IMR-90 (cell line): ENCODE measurements around the gene CLBA1. TPM values are rescaled to one million over a fixed set of nuclear protein-coding genes. Genes with fewer than 3 reads are reported as not detected.

Source experiments
- ATAC-seq: fragments of 200-7000 bp; cut with Tn5 transposase; 2 replicates; pipeline ENCODE4 v1.9.1; 2020; ENCODE audit warnings: low read depth, mild to moderate bottlenecking, moderate library complexity
- BruUV-seq: library from RNA; stranded (reverse); fragments of 400-500 nt; replicated peaks from 2 replicates; lab custom pipeline; 2021; lab: Mats Ljungman, UMichigan
- CTCF ChIA-PET: fragments of 300-600 bp; formaldehyde crosslinking; extraction: SDS; loops from one replicate; lab custom pipeline; 2021; ENCODE audit warnings: antibody characterized with exemption; lab: Yijun Ruan, JAX
- POLR2A ChIA-PET: fragments of 300-600 bp; sonication (Branson Sonifier 250); formaldehyde crosslinking; loops from one replicate; lab custom pipeline; 2022; ENCODE audit warnings: antibody characterized with exemption; ENCODE audit not compliant: unreplicated experiment; lab: Charles Lee
- DNase-seq: peaks from one replicate; pipeline ENCODE4 v3.0.0; 2013
- H2AFZ ChIP-seq: replicated peaks from 2 replicates; pipeline ENCODE3; 2013; ENCODE audit warnings: low read length, mild to moderate bottlenecking; ENCODE audit not compliant: poor library complexity
- H2AK5ac ChIP-seq: 2 replicates; pipeline ENCODE4 v1.6.1; 2013; ENCODE audit warnings: low read depth, low read length, inconsistent platforms
- H2AK9ac ChIP-seq: replicated peaks from 2 replicates; pipeline ENCODE3; 2013; ENCODE audit warnings: mild to moderate bottlenecking, low read depth, low read length, moderate library complexity; ENCODE audit not compliant: poor library complexity
- H2BK120ac ChIP-seq: 2 replicates; pipeline ENCODE4 v1.6.1; 2013; ENCODE audit warnings: low read depth, low read length, inconsistent platforms
- H2BK15ac ChIP-seq: 3 replicates; pipeline ENCODE4 v1.6.1; 2013; ENCODE audit warnings: low read depth, low read length, inconsistent platforms
- H2BK20ac ChIP-seq: 2 replicates; pipeline ENCODE4 v1.6.1; 2013; ENCODE audit warnings: low read depth, mild to moderate bottlenecking, inconsistent platforms, low read length, moderate library complexity
- H2BK5ac ChIP-seq: 2 replicates; pipeline ENCODE4 v1.6.1; 2013; ENCODE audit warnings: mild to moderate bottlenecking, low read depth, low read length, inconsistent platforms; ENCODE audit not compliant: poor library complexity, severe bottlenecking
- H3K14ac ChIP-seq: replicated peaks from 2 replicates; pipeline ENCODE4 v1.6.1; 2013; ENCODE audit warnings: low read depth, low read length, inconsistent platforms
- H3K18ac ChIP-seq: 2 replicates; pipeline ENCODE4 v1.6.1; 2013; ENCODE audit warnings: low read depth, low read length, control low read depth
- H3K23ac ChIP-seq: 2 replicates; pipeline ENCODE4 v1.6.1; 2013; ENCODE audit warnings: low read depth, low read length, inconsistent platforms
- H3K27ac ChIP-seq: 2 replicates; pipeline ENCODE4 v1.5.1; 2013; ENCODE audit warnings: mild to moderate bottlenecking, control low read depth, low read length; ENCODE audit not compliant: insufficient read depth
- H3K27me3 ChIP-seq: 2 replicates; pipeline ENCODE4 v1.6.1; 2013; ENCODE audit warnings: low read length; ENCODE audit not compliant: control insufficient read depth, insufficient read depth
- H3K36me3 ChIP-seq: 2 replicates; pipeline ENCODE4 v1.6.1; 2013; ENCODE audit warnings: low read length, mixed read lengths; ENCODE audit not compliant: control insufficient read depth, insufficient read depth
- H3K4ac ChIP-seq: 2 replicates; pipeline ENCODE4 v1.6.1; 2013; ENCODE audit warnings: low read depth, low read length, inconsistent platforms
- H3K4me1 ChIP-seq: 2 replicates; pipeline ENCODE4 v1.6.1; 2013; ENCODE audit warnings: low read length, mixed read lengths; ENCODE audit not compliant: control insufficient read depth, insufficient read depth
- H3K4me2 ChIP-seq: 2 replicates; pipeline ENCODE4 v1.6.1; 2013; ENCODE audit warnings: low read depth, mild to moderate bottlenecking, control low read depth, low read length, moderate library complexity
- H3K4me3 ChIP-seq: 2 replicates; pipeline ENCODE4 v1.5.1; 2013; ENCODE audit warnings: low read depth, mild to moderate bottlenecking, control low read depth, low read length, moderate library complexity; ENCODE audit not compliant: insufficient read depth
- H3K56ac ChIP-seq: 2 replicates; pipeline ENCODE4 v1.6.1; 2013; ENCODE audit warnings: low read length, inconsistent platforms; ENCODE audit not compliant: insufficient read depth; ENCODE audit errors: extremely low read depth
- H3K79me1 ChIP-seq, 2 experiments: 2 replicates each; pipeline ENCODE4 v1.6.1; 2013; ENCODE audit warnings: low read length in 2 of 2, inconsistent platforms in 1 of 2, low read depth in 1 of 2
- H3K9ac ChIP-seq: 2 replicates; pipeline ENCODE4 v1.6.1; 2013; ENCODE audit warnings: low read depth, low read length, control low read depth
- H3K9me1 ChIP-seq: 2 replicates; pipeline ENCODE4 v1.6.1; 2013; ENCODE audit warnings: low read length, inconsistent platforms; ENCODE audit not compliant: insufficient read depth
- H3K9me3 ChIP-seq: 2 replicates; pipeline ENCODE4 v1.6.1; 2013; ENCODE audit warnings: low read length; ENCODE audit not compliant: control insufficient read depth, insufficient read depth
- H4K20me1 ChIP-seq: 2 replicates; pipeline ENCODE4 v1.6.1; 2013; ENCODE audit warnings: low read length, inconsistent platforms; ENCODE audit not compliant: insufficient read depth
- H4K5ac ChIP-seq: 2 replicates; pipeline ENCODE4 v1.6.1; 2013; ENCODE audit warnings: mild to moderate bottlenecking, low read depth, low read length, control low read depth
- H4K8ac ChIP-seq, 2 experiments: 2 replicates each; pipeline ENCODE4 v1.6.1; 2013; ENCODE audit warnings: low read depth in 2 of 2, low read length in 2 of 2, control low read depth in 1 of 2, inconsistent platforms in 1 of 2
- H4K91ac ChIP-seq: 2 replicates; pipeline ENCODE4 v1.6.1; 2013; ENCODE audit warnings: low read depth, low read length, inconsistent platforms; ENCODE audit not compliant: insufficient read depth
- BHLHE40 ChIP-seq: fragments of 150-350 bp; IDR thresholded peaks from 2 replicates; pipeline ENCODE4 v1.6.1; 2016; ENCODE audit warnings: mild to moderate bottlenecking, low read depth, low read length
- CHD1 ChIP-seq: IDR thresholded peaks from 2 replicates; pipeline ENCODE4 v1.6.1; 2012; ENCODE audit warnings: low read depth, low read length, improper control_type of control experiment
- FOS ChIP-seq: fragments of 150-350 bp; IDR thresholded peaks from 2 replicates; pipeline ENCODE4 v1.6.1; 2016; ENCODE audit warnings: low read depth, low read length
- MAZ ChIP-seq: IDR thresholded peaks from 2 replicates; pipeline ENCODE4 v1.6.1; 2012; ENCODE audit warnings: low read depth, mild to moderate bottlenecking, low read length, improper control_type of control experiment, moderate library complexity, borderline replicate concordance
- MXI1 ChIP-seq: IDR thresholded peaks from 2 replicates; pipeline ENCODE4 v1.6.1; 2012; ENCODE audit warnings: low read depth, mild to moderate bottlenecking, low read length, moderate library complexity, borderline replicate concordance
- RCOR1 ChIP-seq: IDR thresholded peaks from 2 replicates; pipeline ENCODE4 v1.6.1; 2012; ENCODE audit warnings: mild to moderate bottlenecking, low read length, improper control_type of control experiment; ENCODE audit not compliant: insufficient replicate concordance
- RFX5 ChIP-seq: IDR thresholded peaks from 2 replicates; pipeline ENCODE4 v1.8.0; 2012; ENCODE audit warnings: low read depth, mild to moderate bottlenecking, low read length, moderate library complexity
- WGBS, 2 experiments: methylation state at CpG; one replicate each; pipeline versions ENCODE4 v1.1.5 to v1.1.7; 2013; ENCODE audit warnings: missing lambda C conversion rate in 2 of 2; ENCODE audit not compliant: insufficient read length in 1 of 2; ENCODE audit errors: extremely low coverage in 2 of 2; 5-methylcytosine and 5-hydroxymethylcytosine counted together
- dilution Hi-C: fragments of 300-500 bp; cut with HindIII; formaldehyde crosslinking; loops from one replicate; pipeline ENCODE4 v1.14.3; 2018; ENCODE audit warnings: low sequenced_read_pairs; ENCODE audit not compliant: unreplicated experiment
- in situ Hi-C: fragments of 300-500 bp; cut with MboI; formaldehyde crosslinking; loops from 3 replicates; pipeline ENCODE4 v1.14.3; 2019; ENCODE audit warnings: low sequenced_read_pairs, inconsistent platforms, mixed read lengths
- intact Hi-C: fragments of 100-400 bp; cut with micrococcal nuclease; formaldehyde crosslinking; loops from 2 replicates; pipeline ENCODE4 v1.10.0; 2022
- polyA plus RNA-seq, 3 experiments: library from polyadenylated mRNA; depleted of rRNA; stranded (reverse); fragments of >200 nt; gene quantifications; 2 replicates each; pipeline ENCODE4 v1.2.3, GENCODE V29; 2012; ENCODE audit warnings: low replicate concordance in 1 of 3
- total RNA-seq: library from RNA; depleted of rRNA; stranded (reverse); fragments of >200 nt; gene quantifications from 2 replicates; pipeline ENCODE4 v1.2.3, GENCODE V29; 2012
- TF ChIP-seq, protein P1 (sequence below): fragments of 150-350 bp; IDR thresholded peaks from 2 replicates; pipeline ENCODE4 v1.6.1; 2016; ENCODE audit warnings: low read depth, mild to moderate bottlenecking, low read length, moderate library complexity, borderline replicate concordance
- TF ChIP-seq, protein P2 (sequence below): conservative IDR thresholded peaks from 2 replicates; pipeline ENCODE4 v1.5.1; 2012; ENCODE audit warnings: mild to moderate bottlenecking, low read depth, low read length, improper control_type of control experiment

Gene CLBA1
- total and polyA plus RNA-seq, 2 of the 4 experiments (the other 2 are of a cell fraction): 2.7 to 6.2 TPM

DNA sequence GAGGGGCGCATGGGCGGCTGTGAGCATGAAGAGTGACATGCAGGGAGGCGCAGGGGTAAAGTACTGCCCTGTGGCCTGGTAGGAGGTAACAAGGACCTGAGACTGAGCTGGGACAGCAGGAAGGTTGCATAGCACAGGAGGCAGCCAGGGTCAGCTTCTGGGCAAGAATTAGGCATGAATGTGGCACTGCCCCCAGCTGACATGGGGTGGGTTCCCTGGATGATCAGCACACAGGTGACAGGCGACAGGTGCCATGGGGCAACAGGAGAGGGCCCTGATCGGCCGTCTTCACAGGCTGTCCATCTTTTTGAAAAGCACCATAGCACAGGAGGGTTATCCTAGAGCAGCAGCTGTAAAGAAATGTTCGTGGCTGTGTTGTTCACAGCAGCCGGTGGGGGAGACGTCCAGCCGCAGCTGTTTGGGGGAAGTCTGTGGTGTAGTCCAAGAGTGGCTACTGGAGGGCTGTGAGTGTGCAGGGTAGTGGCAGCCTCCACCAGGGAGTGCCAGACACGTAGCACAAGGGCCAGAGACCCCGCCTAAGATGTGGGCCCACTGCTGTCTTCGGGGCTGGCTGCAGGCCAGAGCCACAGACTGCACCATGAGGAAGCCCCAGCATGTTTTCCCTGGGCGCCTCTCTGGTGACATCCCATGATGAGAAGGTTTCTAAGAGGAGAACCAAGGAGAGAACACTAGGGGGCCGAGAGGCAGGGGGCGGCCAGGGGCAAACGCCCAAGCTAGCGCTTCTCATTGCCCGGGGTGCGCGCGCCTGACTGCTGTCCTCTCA is 8.4 kb downstream of the CLBA1 start (continued):
- TF ChIP-seq, protein P1, sequence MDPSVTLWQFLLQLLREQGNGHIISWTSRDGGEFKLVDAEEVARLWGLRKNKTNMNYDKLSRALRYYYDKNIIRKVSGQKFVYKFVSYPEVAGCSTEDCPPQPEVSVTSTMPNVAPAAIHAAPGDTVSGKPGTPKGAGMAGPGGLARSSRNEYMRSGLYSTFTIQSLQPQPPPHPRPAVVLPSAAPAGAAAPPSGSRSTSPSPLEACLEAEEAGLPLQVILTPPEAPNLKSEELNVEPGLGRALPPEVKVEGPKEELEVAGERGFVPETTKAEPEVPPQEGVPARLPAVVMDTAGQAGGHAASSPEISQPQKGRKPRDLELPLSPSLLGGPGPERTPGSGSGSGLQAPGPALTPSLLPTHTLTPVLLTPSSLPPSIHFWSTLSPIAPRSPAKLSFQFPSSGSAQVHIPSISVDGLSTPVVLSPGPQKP: no peak

DNA sequence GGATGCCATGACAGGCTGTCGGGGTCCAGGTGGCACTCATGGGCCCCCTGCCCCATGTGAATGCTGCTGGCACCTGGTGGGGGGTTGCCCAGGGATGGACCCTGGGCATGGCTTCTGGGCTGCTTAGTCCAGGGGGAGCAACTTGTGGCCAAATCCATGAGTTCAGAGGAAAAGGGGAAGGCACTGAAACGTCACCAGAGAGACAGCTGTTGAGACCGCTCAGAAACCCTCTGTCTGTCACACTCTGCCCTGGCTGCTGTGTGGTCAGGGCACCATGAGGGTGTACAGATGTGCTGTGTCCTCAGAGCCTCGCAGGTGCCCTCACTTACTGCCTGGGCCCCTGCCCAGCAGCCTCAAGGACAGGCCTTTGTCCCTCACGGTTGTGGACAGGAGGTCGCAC is 9.4 kb downstream of the CLBA1 start:
- no peak overlapping the region for H3K4me2 ChIP-seq
- H3K9me1 ChIP-seq: peaks cover 2% of the 10 kb centered on the region; the same call in 1 of the 2 replicates
- no peak overlapping the region for H2AK9ac ChIP-seq
- no peak overlapping the region for H3K9ac ChIP-seq
- 91% methylated on average over 3 of the region's 6 CpGs; no CpG with 5 or more reads in 1 of the 2 experiments for WGBS, 2 experiments
- no TSS peak for BruUV-seq
- POLR2A ChIA-PET: no interaction called here
- H4K20me1 ChIP-seq: no peaks in the 10 kb centered on the region
- CTCF ChIA-PET: no interaction called here
- dilution Hi-C loops: no loop called here
- no peak overlapping the region for H4K91ac ChIP-seq
- no peak overlapping the region for H2AFZ ChIP-seq
- ATAC-seq (no peak), DNase-seq (no peak)
- H3K4me1 ChIP-seq: no peaks in the 10 kb centered on the region
- H3K14ac ChIP-seq: no peak overlapping the region
- H3K4me3 ChIP-seq: no peak overlapping the region
- H3K56ac ChIP-seq: no peak overlapping the region
- no peak overlapping the region for H3K18ac ChIP-seq
- no peaks in the 10 kb centered on the region for H3K27me3 ChIP-seq
- 0 out of 2 replicates have a peak, but pooled peaks cover 3% of the 10 kb centered on the region for H3K9me3 ChIP-seq
- H2BK120ac ChIP-seq: no peak overlapping the region
- no peak overlapping the region for H2BK20ac ChIP-seq
- H4K5ac ChIP-seq: no peak overlapping the region
- in situ Hi-C loops: no loop called here
- no peak overlapping the region for H4K8ac ChIP-seq
- no peak overlapping the region for H3K27ac ChIP-seq
- intact Hi-C loops: no loop called here
- no peak overlapping the region for H2BK15ac ChIP-seq
- H3K4ac ChIP-seq: no peak overlapping the region
- H3K36me3 ChIP-seq: peaks cover 12% of the 10 kb centered on the region; the same call in 1 of the 2 replicates
- H2BK5ac ChIP-seq: no peak overlapping the region
- H3K23ac ChIP-seq: no peak overlapping the region
- peaks cover 0 to 7% of the 10 kb centered on the region in 2 experiments; a peak in 1 of 4 replicates for H3K79me1 ChIP-seq
- H2AK5ac ChIP-seq: no peak overlapping the region
- TF ChIP-seq RFX5: no peak
- TF ChIP-seq RCOR1: no peak
- TF ChIP-seq, protein P2, sequence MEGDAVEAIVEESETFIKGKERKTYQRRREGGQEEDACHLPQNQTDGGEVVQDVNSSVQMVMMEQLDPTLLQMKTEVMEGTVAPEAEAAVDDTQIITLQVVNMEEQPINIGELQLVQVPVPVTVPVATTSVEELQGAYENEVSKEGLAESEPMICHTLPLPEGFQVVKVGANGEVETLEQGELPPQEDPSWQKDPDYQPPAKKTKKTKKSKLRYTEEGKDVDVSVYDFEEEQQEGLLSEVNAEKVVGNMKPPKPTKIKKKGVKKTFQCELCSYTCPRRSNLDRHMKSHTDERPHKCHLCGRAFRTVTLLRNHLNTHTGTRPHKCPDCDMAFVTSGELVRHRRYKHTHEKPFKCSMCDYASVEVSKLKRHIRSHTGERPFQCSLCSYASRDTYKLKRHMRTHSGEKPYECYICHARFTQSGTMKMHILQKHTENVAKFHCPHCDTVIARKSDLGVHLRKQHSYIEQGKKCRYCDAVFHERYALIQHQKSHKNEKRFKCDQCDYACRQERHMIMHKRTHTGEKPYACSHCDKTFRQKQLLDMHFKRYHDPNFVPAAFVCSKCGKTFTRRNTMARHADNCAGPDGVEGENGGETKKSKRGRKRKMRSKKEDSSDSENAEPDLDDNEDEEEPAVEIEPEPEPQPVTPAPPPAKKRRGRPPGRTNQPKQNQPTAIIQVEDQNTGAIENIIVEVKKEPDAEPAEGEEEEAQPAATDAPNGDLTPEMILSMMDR: no peak
- no peak for TF ChIP-seq MXI1
- TF ChIP-seq BHLHE40: no peak
- no peak for TF ChIP-seq FOS
- no peak for TF ChIP-seq CHD1
- no peak for TF ChIP-seq MAZ
- TF ChIP-seq, protein P1: no peak
